Breast epithelium (tissue), 3 donors: Measurements from ENCODE around the gene RELCH.

Source experiments
- CTCF ChIP-seq, 3 donors: fragments of 450-650 bp; IDR thresholded peaks; one replicate each; pipeline ENCODE4 v1.5.1; 2016 to 2017; ENCODE audit warnings: antibody characterized with exemption in 3 of 3, mild to moderate bottlenecking in 3 of 3, moderate library complexity in 3 of 3
- POLR2A ChIP-seq: fragments of 450-650 bp; IDR thresholded peaks from one replicate; pipeline ENCODE4 v1.6.1; 2016; ENCODE audit warnings: antibody characterized with exemption, mild to moderate bottlenecking, moderate library complexity
- POLR2AphosphoS5 ChIP-seq, 3 donors: sonication (generic); formaldehyde crosslinking; IDR thresholded peaks; one replicate each; pipeline ENCODE4 v1.6.1; 2017; ENCODE audit warnings: antibody characterized with exemption in 3 of 3

- TF ChIP-seq POLR2AphosphoS5 (IDR thresholded peaks at IDR 0.05) (no peak), CTCF (IDR thresholded peaks at IDR 0.05) (no peak), POLR2A (no peak)
These were observed 58.6 kb downstream of the RELCH start for GRCh38 chr18:62245699-62246098.
